Measurements from ENCODE around the gene CABS1. TPM values are rescaled to one million over a fixed set of nuclear protein-coding genes. Genes with fewer than 3 reads are reported as not detected.

Gene CABS1
- total RNA-seq, 1 donor from 2014 or later, result not detected

GRCh38 chr4:70382691-70383181, 48.0 kb downstream of the CABS1 start, which contains the start of gene SMR3B:
TSS of gene SMR3B (plus strand) at chr4:70383131. CDS start at chr4:70384511, 1,380 bp downstream.
- no peak for DNase-seq (ENCODE audit: low spot score)

Other genes with a start within 250 kb of the CABS1 start
- gene PRR27, start 180.7 kb upstream of the CABS1 start, total RNA-seq, result not detected
- not detected for gene ODAM, start 139.3 kb upstream of the CABS1 start, total RNA-seq
- not detected for gene FDCSP, start 108.9 kb upstream of the CABS1 start, total RNA-seq
- not detected for gene CSN3, start 92.4 kb upstream of the CABS1 start, total RNA-seq
- not detected for gene SMR3A, start 25.8 kb downstream of the CABS1 start, total RNA-seq
- not detected for gene SMR3B, start 48.1 kb downstream of the CABS1 start, total RNA-seq
- not detected for gene OPRPN, start 63.0 kb downstream of the CABS1 start, total RNA-seq
- not detected for gene MUC7, start 137.2 kb downstream of the CABS1 start, total RNA-seq
- gene AMTN, start 183.6 kb downstream of the CABS1 start, total RNA-seq, result not detected

Measured in mesenteric fat pad (tissue), 1 donor.